Myocyte (in vitro differentiated cells): ENCODE data around the gene MIS12. TPM values are rescaled to one million over a fixed set of nuclear protein-coding genes. Genes with fewer than 3 reads are reported as not detected.

Experiments
- DNase-seq: peaks from one replicate; pipeline ENCODE4 v3.0.0-alpha.2; 2012; ENCODE audit warnings: low read depth
- polyA plus RNA-seq: library from polyadenylated mRNA; unstranded; fragments of >200 nt; gene quantifications from one replicate; pipeline ENCODE4 v1.2.1, GENCODE V29; 2012; ENCODE audit warnings: missing spikeins
- total RNA-seq: library from RNA; depleted of rRNA; stranded (reverse); fragments of >200 nt; gene quantifications from 2 replicates; pipeline ENCODE4 v1.2.3, GENCODE V29; 2014

The MIS12 gene
- 21.9 and 22.6 TPM in 2 replicates for total RNA-seq
- polyA plus RNA-seq: 10.6 TPM

- DNase-seq: peak; percentile 100
Observed at GRCh38 chr17:5486206-5487124, at the start of gene MIS12. TSS of gene MIS12 (plus strand) at chr17:5486566. CDS start at chr17:5488863, 2,297 bp downstream.

GRCh38 chr17:5437721-5438317, 48.5 kb upstream of the MIS12 start:
- no peak for DNase-seq

GRCh38 chr17:5438716-5439445, 47.5 kb upstream of the MIS12 start, which contains the start of gene C1QBP:
TSS of gene C1QBP (minus strand) at chr17:5439155. CDS start at chr17:5439073, 82 bp downstream.
- peak; percentile 95 for DNase-seq

GRCh38 chr17:5439446-5439764, 47.0 kb upstream of the MIS12 start:
- DNase-seq: no peak

- DNase-seq: no peak
Observed at GRCh38 chr17:5443728-5444127, 42.6 kb upstream of the MIS12 start.

- DNase-seq: no peak
Observed at GRCh38 chr17:5444209-5444608, 42.2 kb upstream of the MIS12 start.

- no peak for DNase-seq
Observed at GRCh38 chr17:5446786-5447185, 39.6 kb upstream of the MIS12 start.

GRCh38 chr17:5464717-5465507, 21.5 kb upstream of the MIS12 start:
- DNase-seq: no peak

GRCh38 chr17:5466295-5466694, 20.1 kb upstream of the MIS12 start:
- DNase-seq: no peak

GRCh38 chr17:5467416-5467815, 18.9 kb upstream of the MIS12 start:
- no peak for DNase-seq

- DNase-seq: no peak
Observed at GRCh38 chr17:5468075-5468473, 18.3 kb upstream of the MIS12 start.

- DNase-seq: no peak
Observed at GRCh38 chr17:5472511-5472910, 13.9 kb upstream of the MIS12 start.

- DNase-seq: peak; percentile 30
Observed at GRCh38 chr17:5473906-5474305, 12.5 kb upstream of the MIS12 start.

- no peak for DNase-seq
Observed at GRCh38 chr17:5478992-5479391, 7.4 kb upstream of the MIS12 start.

- DNase-seq: no peak
Observed at GRCh38 chr17:5480962-5481361, 5.4 kb upstream of the MIS12 start.

GRCh38 chr17:5481451-5481850, 4.9 kb upstream of the MIS12 start:
- DNase-seq: no peak

GRCh38 chr17:5485270-5486205, 828 bp upstream of the MIS12 start, which contains the start of gene DERL2:
TSS of gene DERL2 (minus strand) at chr17:5486178. CDS start at chr17:5486161, 17 bp downstream.
- peak; percentile 20 for DNase-seq

GRCh38 chr17:5488752-5489151, 2.4 kb downstream of the MIS12 start:
- no peak for DNase-seq

GRCh38 chr17:5492970-5493369, 6.6 kb downstream of the MIS12 start:
- DNase-seq: no peak
